Measurements from ENCODE around the gene FOSL2.

DNA sequence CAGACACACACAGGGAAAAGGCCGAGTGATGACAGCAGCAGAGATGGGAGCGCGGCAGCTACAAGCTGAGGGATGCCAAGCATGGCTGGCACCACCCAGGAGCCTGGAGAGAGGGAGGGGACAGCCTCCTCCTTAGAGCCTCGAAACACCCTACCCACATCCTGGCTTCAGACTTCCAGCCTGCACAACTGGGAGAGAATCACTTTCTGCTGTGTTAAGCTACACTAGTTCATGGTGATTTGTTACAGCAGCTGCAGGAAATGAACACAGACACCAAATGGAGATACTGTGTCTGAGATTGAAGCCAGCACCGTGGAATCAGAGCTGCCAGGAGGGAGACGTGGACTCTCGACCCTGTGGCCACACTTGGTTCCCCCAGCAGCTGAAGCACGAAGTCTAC is 27.5 kb upstream of the FOSL2 start:
- TF ChIP-seq EZH2 (IDR thresholded peaks at IDR 0.05; ENCODE audit: borderline replicate concordance, control insufficient read depth, low read depth, low read length): no peak
- TF ChIP-seq, protein P1, sequence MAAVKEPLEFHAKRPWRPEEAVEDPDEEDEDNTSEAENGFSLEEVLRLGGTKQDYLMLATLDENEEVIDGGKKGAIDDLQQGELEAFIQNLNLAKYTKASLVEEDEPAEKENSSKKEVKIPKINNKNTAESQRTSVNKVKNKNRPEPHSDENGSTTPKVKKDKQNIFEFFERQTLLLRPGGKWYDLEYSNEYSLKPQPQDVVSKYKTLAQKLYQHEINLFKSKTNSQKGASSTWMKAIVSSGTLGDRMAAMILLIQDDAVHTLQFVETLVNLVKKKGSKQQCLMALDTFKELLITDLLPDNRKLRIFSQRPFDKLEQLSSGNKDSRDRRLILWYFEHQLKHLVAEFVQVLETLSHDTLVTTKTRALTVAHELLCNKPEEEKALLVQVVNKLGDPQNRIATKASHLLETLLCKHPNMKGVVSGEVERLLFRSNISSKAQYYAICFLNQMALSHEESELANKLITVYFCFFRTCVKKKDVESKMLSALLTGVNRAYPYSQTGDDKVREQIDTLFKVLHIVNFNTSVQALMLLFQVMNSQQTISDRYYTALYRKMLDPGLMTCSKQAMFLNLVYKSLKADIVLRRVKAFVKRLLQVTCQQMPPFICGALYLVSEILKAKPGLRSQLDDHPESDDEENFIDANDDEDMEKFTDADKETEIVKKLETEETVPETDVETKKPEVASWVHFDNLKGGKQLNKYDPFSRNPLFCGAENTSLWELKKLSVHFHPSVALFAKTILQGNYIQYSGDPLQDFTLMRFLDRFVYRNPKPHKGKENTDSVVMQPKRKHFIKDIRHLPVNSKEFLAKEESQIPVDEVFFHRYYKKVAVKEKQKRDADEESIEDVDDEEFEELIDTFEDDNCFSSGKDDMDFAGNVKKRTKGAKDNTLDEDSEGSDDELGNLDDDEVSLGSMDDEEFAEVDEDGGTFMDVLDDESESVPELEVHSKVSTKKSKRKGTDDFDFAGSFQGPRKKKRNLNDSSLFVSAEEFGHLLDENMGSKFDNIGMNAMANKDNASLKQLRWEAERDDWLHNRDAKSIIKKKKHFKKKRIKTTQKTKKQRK (IDR thresholded peaks at IDR 0.05; ENCODE audit: low read depth, low read length): no peak
- TF ChIP-seq SUZ12 (IDR thresholded peaks at IDR 0.05; ENCODE audit: unreplicated experiment): no peak
- TF ChIP-seq CHD1 (IDR thresholded peaks at IDR 0.05; ENCODE audit: low read depth, low read length): no peak
- no peak for TF ChIP-seq HCFC1 (IDR thresholded peaks at IDR 0.05; ENCODE audit: low read length)
- no peak for TF ChIP-seq RAD21 (IDR thresholded peaks at IDR 0.05; ENCODE audit: insufficient read depth, low read depth, low read length)
- no peak for TF ChIP-seq BRCA1 (IDR thresholded peaks at IDR 0.05; ENCODE audit: low read depth, low read length)
- TF ChIP-seq, protein P2, sequence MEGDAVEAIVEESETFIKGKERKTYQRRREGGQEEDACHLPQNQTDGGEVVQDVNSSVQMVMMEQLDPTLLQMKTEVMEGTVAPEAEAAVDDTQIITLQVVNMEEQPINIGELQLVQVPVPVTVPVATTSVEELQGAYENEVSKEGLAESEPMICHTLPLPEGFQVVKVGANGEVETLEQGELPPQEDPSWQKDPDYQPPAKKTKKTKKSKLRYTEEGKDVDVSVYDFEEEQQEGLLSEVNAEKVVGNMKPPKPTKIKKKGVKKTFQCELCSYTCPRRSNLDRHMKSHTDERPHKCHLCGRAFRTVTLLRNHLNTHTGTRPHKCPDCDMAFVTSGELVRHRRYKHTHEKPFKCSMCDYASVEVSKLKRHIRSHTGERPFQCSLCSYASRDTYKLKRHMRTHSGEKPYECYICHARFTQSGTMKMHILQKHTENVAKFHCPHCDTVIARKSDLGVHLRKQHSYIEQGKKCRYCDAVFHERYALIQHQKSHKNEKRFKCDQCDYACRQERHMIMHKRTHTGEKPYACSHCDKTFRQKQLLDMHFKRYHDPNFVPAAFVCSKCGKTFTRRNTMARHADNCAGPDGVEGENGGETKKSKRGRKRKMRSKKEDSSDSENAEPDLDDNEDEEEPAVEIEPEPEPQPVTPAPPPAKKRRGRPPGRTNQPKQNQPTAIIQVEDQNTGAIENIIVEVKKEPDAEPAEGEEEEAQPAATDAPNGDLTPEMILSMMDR (IDR thresholded peaks at IDR 0.05 in 2 of 3, conservative IDR thresholded peaks at IDR 0.05 in 1 of 3; ENCODE audit: control insufficient read depth in 2 of 3, extremely low read depth in 1 of 3, insufficient read depth in 1 of 3, low read depth in 3 of 3, low read length in 3 of 3): no peak
- TF ChIP-seq, protein P3, sequence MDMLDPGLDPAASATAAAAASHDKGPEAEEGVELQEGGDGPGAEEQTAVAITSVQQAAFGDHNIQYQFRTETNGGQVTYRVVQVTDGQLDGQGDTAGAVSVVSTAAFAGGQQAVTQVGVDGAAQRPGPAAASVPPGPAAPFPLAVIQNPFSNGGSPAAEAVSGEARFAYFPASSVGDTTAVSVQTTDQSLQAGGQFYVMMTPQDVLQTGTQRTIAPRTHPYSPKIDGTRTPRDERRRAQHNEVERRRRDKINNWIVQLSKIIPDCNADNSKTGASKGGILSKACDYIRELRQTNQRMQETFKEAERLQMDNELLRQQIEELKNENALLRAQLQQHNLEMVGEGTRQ (IDR thresholded peaks at IDR 0.05; ENCODE audit: borderline replicate concordance, low read depth, low read length): no peak
- no peak for TF ChIP-seq ZNF24 (IDR thresholded peaks at IDR 0.05)
- TF ChIP-seq, protein P4, sequence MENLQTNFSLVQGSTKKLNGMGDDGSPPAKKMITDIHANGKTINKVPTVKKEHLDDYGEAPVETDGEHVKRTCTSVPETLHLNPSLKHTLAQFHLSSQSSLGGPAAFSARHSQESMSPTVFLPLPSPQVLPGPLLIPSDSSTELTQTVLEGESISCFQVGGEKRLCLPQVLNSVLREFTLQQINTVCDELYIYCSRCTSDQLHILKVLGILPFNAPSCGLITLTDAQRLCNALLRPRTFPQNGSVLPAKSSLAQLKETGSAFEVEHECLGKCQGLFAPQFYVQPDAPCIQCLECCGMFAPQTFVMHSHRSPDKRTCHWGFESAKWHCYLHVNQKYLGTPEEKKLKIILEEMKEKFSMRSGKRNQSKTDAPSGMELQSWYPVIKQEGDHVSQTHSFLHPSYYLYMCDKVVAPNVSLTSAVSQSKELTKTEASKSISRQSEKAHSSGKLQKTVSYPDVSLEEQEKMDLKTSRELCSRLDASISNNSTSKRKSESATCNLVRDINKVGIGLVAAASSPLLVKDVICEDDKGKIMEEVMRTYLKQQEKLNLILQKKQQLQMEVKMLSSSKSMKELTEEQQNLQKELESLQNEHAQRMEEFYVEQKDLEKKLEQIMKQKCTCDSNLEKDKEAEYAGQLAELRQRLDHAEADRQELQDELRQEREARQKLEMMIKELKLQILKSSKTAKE (IDR thresholded peaks at IDR 0.05; ENCODE audit: low read depth, poor library complexity, severe bottlenecking): no peak
- TF ChIP-seq TCF3 (IDR thresholded peaks at IDR 0.05; ENCODE audit: borderline replicate concordance, insufficient read depth, low read depth, low read length): no peak
- no peak for TF ChIP-seq HDAC6 (IDR thresholded peaks at IDR 0.05; ENCODE audit: unreplicated experiment)
- TF ChIP-seq, protein P5, sequence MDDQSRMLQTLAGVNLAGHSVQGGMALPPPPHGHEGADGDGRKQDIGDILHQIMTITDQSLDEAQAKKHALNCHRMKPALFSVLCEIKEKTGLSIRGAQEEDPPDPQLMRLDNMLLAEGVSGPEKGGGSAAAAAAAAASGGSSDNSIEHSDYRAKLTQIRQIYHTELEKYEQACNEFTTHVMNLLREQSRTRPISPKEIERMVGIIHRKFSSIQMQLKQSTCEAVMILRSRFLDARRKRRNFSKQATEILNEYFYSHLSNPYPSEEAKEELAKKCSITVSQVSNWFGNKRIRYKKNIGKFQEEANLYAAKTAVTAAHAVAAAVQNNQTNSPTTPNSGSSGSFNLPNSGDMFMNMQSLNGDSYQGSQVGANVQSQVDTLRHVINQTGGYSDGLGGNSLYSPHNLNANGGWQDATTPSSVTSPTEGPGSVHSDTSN (IDR thresholded peaks at IDR 0.05; ENCODE audit: insufficient replicate concordance, low read depth, low read length): no peak

Measured in GM12878 (cell line).